ENCODE results near the gene AQP7.
"Not testable (repeated sequence)": the region's sequence is repeated elsewhere in the genome, so short reads cannot be mapped to it uniquely, and the experiment has no call there.

Gene AQP7

GRCh38 chr9:33366979-33367480 lies 35.3 kb downstream of the AQP7 start:
- DNase-seq = no peak

GRCh38 chr9:33364814-33365213 lies 37.6 kb downstream of the AQP7 start:
- not testable (repeated sequence) for DNase-seq

- DNase-seq = no peak
These were observed 38.2 kb downstream of the AQP7 start for GRCh38 chr9:33364127-33364526.

GRCh38 chr9:33358641-33359040 lies 43.7 kb downstream of the AQP7 start:
- not testable (repeated sequence) for DNase-seq

- DNase-seq = no peak
These were observed 46.4 kb downstream of the AQP7 start for GRCh38 chr9:33355933-33356332.

GRCh38 chr9:33354651-33355211 lies 47.6 kb downstream of the AQP7 start:
- no peak for DNase-seq

- no peak for DNase-seq
These were observed 50.8 kb downstream of the AQP7 start for GRCh38 chr9:33351547-33351946.

GRCh38 chr9:33350310-33350709 lies 52.1 kb downstream of the AQP7 start:
- no peak for DNase-seq

GRCh38 chr9:33349743-33350142 lies 52.6 kb downstream of the AQP7 start:
- DNase-seq = no peak

- DNase-seq = no peak
These were observed 53.4 kb downstream of the AQP7 start for GRCh38 chr9:33348998-33349397.

GRCh38 chr9:33346564-33346963 lies 55.8 kb downstream of the AQP7 start:
- DNase-seq = no peak

GRCh38 chr9:33344145-33344544 lies 58.2 kb downstream of the AQP7 start:
- DNase-seq = no peak

GRCh38 chr9:33341182-33341581 lies 61.2 kb downstream of the AQP7 start:
- no peak for DNase-seq

GRCh38 chr9:33340186-33340585 lies 62.2 kb downstream of the AQP7 start:
- DNase-seq = no peak

Data from CD4-positive, alpha-beta T cell treated with Interleukin-17A for 1 hour (primary cell).